DMS153 (cell line): ENCODE measurements around the gene GGA1.
A peak's percentile ranks its signal among the peaks of the same experiment; 100 is the strongest.
"Not testable (repeated sequence)": the region's sequence is repeated elsewhere in the genome, so short reads cannot be mapped to it uniquely, and the experiment has no call there.

ENCODE experiments used
- DNase-seq: peaks from one replicate; lab custom pipeline; 2025; lab: John Stamatoyannopoulos, UW

GGA1 gene

GRCh38 chr22:37609240-37610152, 862 bp downstream of the GGA1 start:
- DNase-seq = no peak

GRCh38 chr22:37610153-37610475, 1.5 kb downstream of the GGA1 start:
- DNase-seq = not testable (repeated sequence)

- no peak for DNase-seq
Observed at GRCh38 chr22:37610480-37611129, 2.0 kb downstream of the GGA1 start.

- DNase-seq = no peak
Observed at GRCh38 chr22:37611207-37611606, 2.6 kb downstream of the GGA1 start.

- no peak for DNase-seq
Observed at GRCh38 chr22:37616201-37617083, 7.8 kb downstream of the GGA1 start.

- DNase-seq = no peak
Observed at GRCh38 chr22:37617431-37617830, 8.8 kb downstream of the GGA1 start.

- no peak for DNase-seq
Observed at GRCh38 chr22:37618072-37618656, 9.5 kb downstream of the GGA1 start.

GRCh38 chr22:37618674-37619073, 10.0 kb downstream of the GGA1 start:
- DNase-seq = no peak

- DNase-seq = no peak
Observed at GRCh38 chr22:37619991-37620390, 11.4 kb downstream of the GGA1 start.

GRCh38 chr22:37621352-37621860, 12.8 kb downstream of the GGA1 start:
- no peak for DNase-seq

- DNase-seq = peak; percentile 65
Observed at GRCh38 chr22:37623075-37624016, 14.7 kb downstream of the GGA1 start.

GRCh38 chr22:37624017-37624365, 15.4 kb downstream of the GGA1 start:
- DNase-seq = no peak

GRCh38 chr22:37624876-37625275, 16.2 kb downstream of the GGA1 start:
- no peak for DNase-seq

- DNase-seq = no peak
Observed at GRCh38 chr22:37625737-37626136, 17.1 kb downstream of the GGA1 start.

- DNase-seq = no peak
Observed at GRCh38 chr22:37626144-37626543, 17.5 kb downstream of the GGA1 start.

- DNase-seq = no peak
Observed at GRCh38 chr22:37626556-37627075, 18.0 kb downstream of the GGA1 start.

- DNase-seq = no peak
Observed at GRCh38 chr22:37627121-37627520, 18.5 kb downstream of the GGA1 start.

- no peak for DNase-seq
Observed at GRCh38 chr22:37627545-37627944, 18.9 kb downstream of the GGA1 start.

- no peak for DNase-seq
Observed at GRCh38 chr22:37628830-37629229, 20.2 kb downstream of the GGA1 start.

- DNase-seq = no peak
Observed at GRCh38 chr22:37629928-37630327, 21.3 kb downstream of the GGA1 start.
